C4-2B (cell line): ENCODE results near the gene NTNG1.

ENCODE experiments used
- H3K27ac ChIP-seq: fragments of 450-650 bp; 2 replicates; pipeline ENCODE4 v1.5.1; 2017
- ZFX ChIP-seq: fragments of 450-650 bp; IDR thresholded peaks from 2 replicates; pipeline ENCODE4 v1.6.1; 2017
- TF ChIP-seq, protein P1 (sequence below): fragments of 450-650 bp; conservative IDR thresholded peaks from 2 replicates; pipeline ENCODE4 v1.5.1; 2017; ENCODE audit warnings: mild to moderate bottlenecking

The NTNG1 gene

DNA sequence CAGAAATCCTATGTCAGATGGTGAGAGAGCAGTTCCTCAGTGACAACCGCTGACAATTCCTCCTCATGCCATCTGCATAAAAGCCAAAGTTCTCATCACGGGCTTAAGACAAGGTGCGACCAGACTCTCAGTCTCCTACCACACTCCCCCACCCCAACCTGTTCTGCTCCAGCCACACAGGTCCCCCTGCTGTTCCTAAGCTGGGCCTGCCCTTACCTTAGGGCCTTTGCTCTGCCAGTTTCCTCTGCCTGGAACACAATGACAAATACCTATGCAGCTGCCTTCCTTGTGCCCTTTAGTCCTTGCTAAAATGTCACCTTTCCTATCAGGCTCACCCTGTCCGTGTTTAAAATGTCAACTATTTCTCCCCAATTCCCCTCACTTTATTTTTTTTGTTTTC, 382.2 kb downstream of the NTNG1 start:
- no peak overlapping the region for H3K27ac ChIP-seq
- TF ChIP-seq ZFX: no peak
- TF ChIP-seq, protein P1, sequence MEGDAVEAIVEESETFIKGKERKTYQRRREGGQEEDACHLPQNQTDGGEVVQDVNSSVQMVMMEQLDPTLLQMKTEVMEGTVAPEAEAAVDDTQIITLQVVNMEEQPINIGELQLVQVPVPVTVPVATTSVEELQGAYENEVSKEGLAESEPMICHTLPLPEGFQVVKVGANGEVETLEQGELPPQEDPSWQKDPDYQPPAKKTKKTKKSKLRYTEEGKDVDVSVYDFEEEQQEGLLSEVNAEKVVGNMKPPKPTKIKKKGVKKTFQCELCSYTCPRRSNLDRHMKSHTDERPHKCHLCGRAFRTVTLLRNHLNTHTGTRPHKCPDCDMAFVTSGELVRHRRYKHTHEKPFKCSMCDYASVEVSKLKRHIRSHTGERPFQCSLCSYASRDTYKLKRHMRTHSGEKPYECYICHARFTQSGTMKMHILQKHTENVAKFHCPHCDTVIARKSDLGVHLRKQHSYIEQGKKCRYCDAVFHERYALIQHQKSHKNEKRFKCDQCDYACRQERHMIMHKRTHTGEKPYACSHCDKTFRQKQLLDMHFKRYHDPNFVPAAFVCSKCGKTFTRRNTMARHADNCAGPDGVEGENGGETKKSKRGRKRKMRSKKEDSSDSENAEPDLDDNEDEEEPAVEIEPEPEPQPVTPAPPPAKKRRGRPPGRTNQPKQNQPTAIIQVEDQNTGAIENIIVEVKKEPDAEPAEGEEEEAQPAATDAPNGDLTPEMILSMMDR: no peak

DNA sequence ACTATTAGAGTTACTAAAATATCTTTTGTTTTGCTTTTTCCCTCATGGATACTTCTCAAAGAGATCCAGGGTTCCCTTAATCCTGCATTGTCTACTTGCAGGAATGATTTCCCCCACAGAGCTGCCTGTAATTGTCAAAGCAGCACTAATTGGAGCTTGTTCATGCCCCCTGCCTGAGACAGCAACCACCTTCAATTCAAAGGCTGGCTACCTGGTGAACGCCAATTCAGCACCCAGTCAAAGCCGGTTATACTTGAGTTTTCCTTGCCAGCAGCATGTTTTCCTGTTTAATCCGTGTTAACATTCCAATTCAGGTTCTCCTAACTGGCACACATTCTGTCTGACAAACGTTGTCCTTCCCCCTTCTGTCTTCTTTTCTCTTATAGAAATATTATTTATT, 382.9 kb downstream of the NTNG1 start:
- no peak for TF ChIP-seq ZFX
- TF ChIP-seq, protein P1: no peak
- no peak overlapping the region for H3K27ac ChIP-seq

DNA sequence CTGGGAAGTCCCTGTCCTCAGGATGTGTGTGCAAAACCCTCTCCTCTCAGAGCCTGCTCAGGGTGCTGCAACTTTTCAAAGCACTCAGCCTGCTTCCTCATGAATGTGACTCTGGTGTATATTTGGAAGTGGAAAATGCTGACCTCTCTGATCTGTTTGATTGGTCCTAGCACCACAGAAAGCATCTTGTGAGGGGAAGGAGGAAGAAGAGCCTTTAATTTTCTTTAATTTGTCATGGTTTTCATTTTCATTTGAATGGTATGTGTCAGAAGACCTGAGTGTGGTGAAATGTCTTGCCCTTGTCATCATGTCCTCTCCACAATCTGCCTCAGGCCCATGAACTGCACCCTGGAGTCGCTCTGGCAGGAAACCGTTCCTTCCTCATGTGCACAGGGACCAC, 383.5 kb downstream of the NTNG1 start:
- H3K27ac ChIP-seq: no peak overlapping the region
- no peak for TF ChIP-seq ZFX
- TF ChIP-seq, protein P1: no peak

DNA sequence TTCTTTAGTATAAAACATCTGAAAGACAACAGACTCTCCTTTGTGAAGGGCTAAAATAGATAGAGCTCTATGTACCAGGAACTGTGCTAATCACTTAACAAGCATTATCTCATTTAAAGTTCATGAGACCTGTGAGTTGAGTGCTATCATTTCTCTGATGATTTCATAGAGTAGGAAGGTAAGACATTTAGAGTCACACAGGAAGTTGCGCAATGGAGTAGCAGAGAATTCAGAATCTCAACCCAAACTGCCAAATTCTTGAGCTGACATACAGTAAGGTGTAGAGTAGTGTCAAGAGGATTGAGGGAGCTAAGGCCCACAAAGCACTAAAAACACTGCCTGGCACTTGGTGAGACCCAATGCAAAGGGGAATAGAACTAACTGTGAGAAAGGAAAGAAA, 384.3 kb downstream of the NTNG1 start:
- TF ChIP-seq, protein P1: no peak
- no peak for TF ChIP-seq ZFX

DNA sequence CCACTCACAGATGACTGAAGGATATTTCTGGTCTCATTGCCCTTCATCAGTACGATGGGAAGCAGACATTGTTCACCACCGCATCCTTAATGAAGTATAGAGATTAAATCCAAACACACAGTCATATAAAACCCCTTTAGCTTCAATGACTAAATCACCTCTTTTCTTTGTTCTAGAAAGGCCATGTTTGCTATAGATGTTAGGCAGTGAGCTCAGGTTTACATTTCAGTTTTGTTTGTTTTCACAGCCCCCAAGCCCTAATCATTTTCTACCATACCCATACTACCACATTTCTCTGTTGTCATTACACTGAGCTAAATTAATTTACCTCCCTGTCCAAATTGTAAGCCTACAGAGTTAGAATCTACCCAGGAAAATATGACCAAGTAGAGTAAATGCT, 385.1 kb downstream of the NTNG1 start:
- TF ChIP-seq ZFX: no peak
- TF ChIP-seq, protein P1: no peak
- H3K27ac ChIP-seq: no peak overlapping the region

More for the DNA sequence above, 384.3 kb downstream of the NTNG1 start:
- no peak overlapping the region for H3K27ac ChIP-seq

DNA sequence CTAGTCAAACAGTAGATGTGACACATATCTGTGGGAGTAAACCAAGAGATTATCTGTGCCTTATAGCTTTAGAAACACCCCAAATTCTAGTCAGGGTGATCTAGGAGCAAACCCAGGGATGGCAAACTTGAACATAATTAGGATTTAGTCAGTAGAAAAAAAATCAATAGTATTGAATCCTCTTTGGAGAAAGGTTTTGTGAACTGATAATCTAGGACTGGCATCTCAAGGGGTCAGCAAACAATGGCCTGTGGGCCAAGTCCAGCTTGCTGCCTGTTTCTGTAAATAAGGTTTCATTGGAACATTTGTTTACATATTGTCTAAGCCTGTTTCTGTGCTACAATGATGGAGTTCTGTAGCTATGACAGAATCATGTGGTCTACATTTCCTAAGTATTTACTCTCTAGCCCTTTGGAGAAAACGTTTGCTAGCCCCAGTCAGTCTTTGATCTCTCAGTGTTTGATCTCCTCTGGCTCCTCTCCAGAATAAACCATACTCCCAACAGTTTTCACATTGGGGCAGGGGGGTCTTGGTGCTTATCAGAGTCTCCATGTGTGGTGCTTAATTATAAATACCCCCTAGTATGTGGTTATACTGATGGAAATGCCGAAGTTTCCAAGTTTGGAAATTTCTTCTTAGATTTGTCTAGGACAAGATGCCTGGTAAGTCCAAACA, 385.8 kb downstream of the NTNG1 start:
- H3K27ac ChIP-seq: no peak overlapping the region
- TF ChIP-seq ZFX: no peak
- TF ChIP-seq, protein P1: no peak

DNA sequence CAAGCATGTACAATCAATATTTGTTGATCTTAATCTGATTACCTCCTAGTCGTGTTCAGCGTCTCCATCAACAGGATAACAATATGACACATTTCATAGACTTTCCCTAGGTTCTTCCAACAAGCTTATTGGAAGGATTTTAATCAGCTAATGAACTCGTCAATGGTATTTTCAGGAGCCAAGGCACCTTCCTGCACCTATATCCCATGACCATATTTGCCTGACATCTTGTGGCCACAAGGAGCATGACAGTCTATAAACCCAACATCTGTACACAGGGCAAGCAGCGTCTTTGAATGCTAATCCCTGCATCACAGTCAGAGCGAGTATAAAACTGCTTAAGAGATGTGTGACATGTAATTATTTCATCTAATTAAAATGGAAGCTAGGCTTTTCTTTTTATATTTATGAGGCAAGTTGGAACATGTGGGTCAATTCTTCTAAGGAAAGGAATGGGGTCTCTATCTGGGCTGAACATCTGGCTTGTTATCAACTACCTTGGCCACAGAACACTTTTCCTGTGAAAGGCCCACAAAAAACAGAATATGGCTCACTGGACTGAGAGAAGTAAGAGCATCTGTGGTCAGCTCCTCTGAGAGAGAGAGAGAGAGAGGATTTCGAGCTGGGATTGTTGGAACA, 388.8 kb downstream of the NTNG1 start:
- TF ChIP-seq, protein P1: peak; percentile 94
- TF ChIP-seq ZFX: no peak
- no peak overlapping the region for H3K27ac ChIP-seq
